SK-N-SH treated with all-trans-retinoic acid at 6 μM for 48 hours (cell line): ENCODE measurements around the gene POU2AF3.
A peak's percentile ranks its signal among the peaks of the same experiment; 100 is the strongest.

Source experiments
- ATAC-seq: fragments of 200-7000 bp; cut with Tn5 transposase; 3 replicates; pipeline ENCODE4 v1.9.1; 2020; ENCODE audit warnings: mild to moderate bottlenecking, moderate library complexity
- ARNTL ChIP-seq: fragments of 450-650 bp; formaldehyde crosslinking; IDR thresholded peaks from 2 replicates; pipeline ENCODE4 v1.5.0; 2020; ENCODE audit warnings: low read depth, mild to moderate bottlenecking, moderate library complexity, borderline replicate concordance
- CSDC2 ChIP-seq: fragments of 250-450 bp; sonication (Bioruptor Pico); IDR thresholded peaks from 2 replicates; pipeline ENCODE4 v1.5.0; 2020; ENCODE audit warnings: mild to moderate bottlenecking, moderate library complexity
- ESRRG ChIP-seq: fragments of 250-450 bp; sonication (Bioruptor Pico); IDR thresholded peaks from 2 replicates; pipeline ENCODE4 v1.6.1; 2021; ENCODE audit warnings: mild to moderate bottlenecking
- GLIS3 ChIP-seq: fragments of 250-450 bp; sonication (Bioruptor Pico); IDR thresholded peaks from 2 replicates; pipeline ENCODE4 v1.5.0; 2020; ENCODE audit warnings: mild to moderate bottlenecking, moderate library complexity
- ISL1 ChIP-seq: fragments of 250-450 bp; sonication (Bioruptor Pico); IDR thresholded peaks from 2 replicates; pipeline ENCODE4 v2.1.2; 2022; ENCODE audit warnings: mild to moderate bottlenecking, moderate library complexity
- PPARA ChIP-seq: fragments of 250-450 bp; sonication (Bioruptor Pico); IDR thresholded peaks from 2 replicates; pipeline ENCODE4 v1.5.0; 2020; ENCODE audit warnings: mild to moderate bottlenecking, borderline replicate concordance
- SNAI2 ChIP-seq: fragments of 250-450 bp; sonication (Bioruptor Pico); IDR thresholded peaks from 2 replicates; pipeline ENCODE4 v1.5.0; 2020; ENCODE audit warnings: mild to moderate bottlenecking, moderate library complexity
- TCF4 ChIP-seq: fragments of 250-450 bp; sonication (Bioruptor Pico); IDR thresholded peaks from 2 replicates; pipeline ENCODE4 v1.8.0; 2021; ENCODE audit warnings: mild to moderate bottlenecking, moderate library complexity, borderline replicate concordance
- TOX ChIP-seq: fragments of 250-450 bp; sonication (Bioruptor Pico); IDR thresholded peaks from 2 replicates; pipeline ENCODE4 v1.8.0; 2021; ENCODE audit warnings: mild to moderate bottlenecking, moderate library complexity, borderline replicate concordance
- ZFP3 ChIP-seq: fragments of 250-450 bp; sonication (Bioruptor Pico); IDR thresholded peaks from 2 replicates; pipeline ENCODE4 v1.5.0; 2020; ENCODE audit warnings: mild to moderate bottlenecking, moderate library complexity
- ZFP30 ChIP-seq: fragments of 450-650 bp; formaldehyde crosslinking; IDR thresholded peaks from 2 replicates; pipeline ENCODE4 v1.5.0; 2022; ENCODE audit warnings: mild to moderate bottlenecking, moderate library complexity
- ZNF565 ChIP-seq: fragments of 450-650 bp; formaldehyde crosslinking; conservative IDR thresholded peaks from 2 replicates; pipeline ENCODE4 v1.5.0; 2020; ENCODE audit warnings: low read depth, mild to moderate bottlenecking, moderate library complexity
- ZNF8 ChIP-seq: fragments of 450-650 bp; formaldehyde crosslinking; IDR thresholded peaks from 2 replicates; pipeline ENCODE4 v1.5.0; 2020; ENCODE audit warnings: mild to moderate bottlenecking, moderate library complexity
- TF ChIP-seq, protein P1 (sequence below): fragments of 250-450 bp; sonication (Bioruptor Pico); IDR thresholded peaks from 2 replicates; pipeline ENCODE4 v1.5.1; 2020; ENCODE audit warnings: low read depth, mild to moderate bottlenecking, moderate library complexity
- TF ChIP-seq, protein P2 (sequence below): fragments of 250-450 bp; sonication (Bioruptor Pico); IDR thresholded peaks from 2 replicates; pipeline ENCODE4 v1.8.0; 2020; ENCODE audit warnings: mild to moderate bottlenecking, moderate library complexity, borderline replicate concordance
- TF ChIP-seq, protein P3 (sequence below): fragments of 250-450 bp; sonication (Bioruptor Pico); IDR thresholded peaks from 2 replicates; pipeline ENCODE4 v1.5.1; 2021; ENCODE audit warnings: mild to moderate bottlenecking, moderate library complexity
- TF ChIP-seq, protein P4 (sequence below): fragments of 250-450 bp; sonication (Bioruptor Pico); IDR thresholded peaks from 2 replicates; pipeline ENCODE4 v1.5.0; 2020; ENCODE audit warnings: mild to moderate bottlenecking, moderate library complexity
- TF ChIP-seq, protein P5 (sequence below): fragments of 250-450 bp; sonication (Bioruptor Pico); IDR thresholded peaks from 2 replicates; pipeline ENCODE4 v1.8.0; 2021; ENCODE audit warnings: low read depth, mild to moderate bottlenecking, moderate library complexity, borderline replicate concordance

POU2AF3 gene

DNA sequence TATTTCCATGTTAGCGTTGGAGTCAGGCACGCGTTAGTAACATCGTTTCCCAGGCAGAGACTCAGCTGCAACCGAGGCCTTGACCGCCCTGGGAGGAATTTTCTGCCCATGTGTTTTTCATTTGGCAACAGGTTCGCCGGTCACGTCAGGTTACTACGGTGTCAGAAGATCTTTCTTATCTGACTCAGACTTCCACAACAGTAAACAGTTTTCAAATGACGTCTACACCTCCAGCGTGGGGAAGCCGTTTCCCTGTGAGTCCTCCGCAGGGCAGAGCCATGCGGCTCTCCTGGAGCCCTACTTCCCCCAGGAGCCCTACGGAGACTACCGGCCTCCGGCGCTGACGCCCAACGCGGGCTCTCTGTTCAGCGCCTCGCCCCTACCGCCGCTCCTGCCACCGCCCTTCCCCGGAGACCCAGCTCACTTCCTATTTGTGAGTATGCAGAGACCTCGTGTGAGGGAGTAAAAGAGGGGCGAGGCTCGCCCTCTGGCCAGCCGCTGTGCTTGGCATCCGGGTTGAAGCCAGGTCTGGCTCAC, 14.3 kb upstream of the POU2AF3 start:
- peak; percentile 7; the same call in 2 of the 3 replicates for ATAC-seq
- TF ChIP-seq, protein P1, sequence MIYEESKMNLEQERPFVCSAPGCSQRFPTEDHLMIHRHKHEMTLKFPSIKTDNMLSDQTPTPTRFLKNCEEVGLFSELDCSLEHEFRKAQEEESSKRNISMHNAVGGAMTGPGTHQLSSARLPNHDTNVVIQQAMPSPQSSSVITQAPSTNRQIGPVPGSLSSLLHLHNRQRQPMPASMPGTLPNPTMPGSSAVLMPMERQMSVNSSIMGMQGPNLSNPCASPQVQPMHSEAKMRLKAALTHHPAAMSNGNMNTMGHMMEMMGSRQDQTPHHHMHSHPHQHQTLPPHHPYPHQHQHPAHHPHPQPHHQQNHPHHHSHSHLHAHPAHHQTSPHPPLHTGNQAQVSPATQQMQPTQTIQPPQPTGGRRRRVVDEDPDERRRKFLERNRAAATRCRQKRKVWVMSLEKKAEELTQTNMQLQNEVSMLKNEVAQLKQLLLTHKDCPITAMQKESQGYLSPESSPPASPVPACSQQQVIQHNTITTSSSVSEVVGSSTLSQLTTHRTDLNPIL: no peak
- TF ChIP-seq GLIS3 (CRISPR knock-in tag): peak; percentile 9; the same call in 1 of the 2 replicates

DNA sequence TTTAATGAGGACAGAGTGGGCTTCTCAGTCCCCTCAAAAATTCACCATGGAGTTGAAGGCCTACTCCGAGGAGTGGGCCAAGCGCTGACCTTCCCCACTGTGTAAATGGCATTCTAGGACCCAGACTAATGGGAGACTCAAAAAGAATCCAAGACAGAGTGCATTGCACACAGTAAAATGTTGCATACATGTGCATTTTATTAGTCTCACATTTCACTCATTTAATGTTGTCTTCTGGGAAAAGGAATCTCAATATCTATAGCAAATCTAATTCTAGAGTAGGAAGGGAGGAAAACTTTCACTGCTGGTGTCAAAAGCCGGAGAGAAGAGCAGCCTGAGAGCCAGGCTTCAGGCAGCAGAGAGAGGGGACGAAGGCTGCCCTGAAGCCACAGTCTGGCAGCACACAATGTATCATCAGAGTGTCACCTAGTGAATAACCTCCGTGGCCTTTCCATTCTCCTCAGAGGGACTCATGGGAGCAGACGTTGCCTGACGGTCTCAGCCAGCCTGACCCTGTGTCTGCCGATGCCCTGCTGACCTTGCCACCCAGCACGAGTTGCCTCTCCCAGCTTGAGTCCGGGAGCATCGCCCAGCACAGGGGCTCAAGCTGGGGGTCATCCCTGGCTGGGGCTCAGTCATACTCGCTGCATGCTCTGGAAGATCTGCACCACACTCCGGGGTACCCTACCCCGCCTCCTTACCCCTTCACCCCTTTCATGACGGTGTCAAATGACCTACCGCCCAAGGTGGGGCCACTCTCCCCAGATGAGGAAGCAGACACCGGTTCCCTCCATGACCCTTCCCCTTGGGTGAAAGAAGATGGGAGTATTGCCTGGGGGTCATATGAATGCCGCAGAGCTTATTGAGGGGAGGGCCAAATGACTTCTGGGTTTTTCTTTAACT, 12.9 kb upstream of the POU2AF3 start:
- TF ChIP-seq TOX (no peak), ZNF565 (CRISPR knock-in tag) (no peak), ZFP3 (CRISPR knock-in tag) (no peak), GLIS3 (CRISPR knock-in tag) (0 out of 2 replicates have a peak, but pooled peaks have one; percentile 75), CSDC2 (CRISPR knock-in tag) (no peak), ESRRG (CRISPR knock-in tag) (no peak), PPARA (CRISPR knock-in tag) (no peak), ARNTL (CRISPR knock-in tag) (no peak), TCF4 (CRISPR knock-in tag) (peak; percentile 40; the same call in 1 of the 2 replicates), ZFP30 (CRISPR knock-in tag) (no peak), SNAI2 (CRISPR knock-in tag) (no peak), ZNF8 (CRISPR knock-in tag) (no peak), ISL1 (no peak)
- TF ChIP-seq, protein P2, sequence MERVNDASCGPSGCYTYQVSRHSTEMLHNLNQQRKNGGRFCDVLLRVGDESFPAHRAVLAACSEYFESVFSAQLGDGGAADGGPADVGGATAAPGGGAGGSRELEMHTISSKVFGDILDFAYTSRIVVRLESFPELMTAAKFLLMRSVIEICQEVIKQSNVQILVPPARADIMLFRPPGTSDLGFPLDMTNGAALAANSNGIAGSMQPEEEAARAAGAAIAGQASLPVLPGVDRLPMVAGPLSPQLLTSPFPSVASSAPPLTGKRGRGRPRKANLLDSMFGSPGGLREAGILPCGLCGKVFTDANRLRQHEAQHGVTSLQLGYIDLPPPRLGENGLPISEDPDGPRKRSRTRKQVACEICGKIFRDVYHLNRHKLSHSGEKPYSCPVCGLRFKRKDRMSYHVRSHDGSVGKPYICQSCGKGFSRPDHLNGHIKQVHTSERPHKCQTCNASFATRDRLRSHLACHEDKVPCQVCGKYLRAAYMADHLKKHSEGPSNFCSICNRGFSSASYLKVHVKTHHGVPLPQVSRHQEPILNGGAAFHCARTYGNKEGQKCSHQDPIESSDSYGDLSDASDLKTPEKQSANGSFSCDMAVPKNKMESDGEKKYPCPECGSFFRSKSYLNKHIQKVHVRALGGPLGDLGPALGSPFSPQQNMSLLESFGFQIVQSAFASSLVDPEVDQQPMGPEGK (CRISPR knock-in tag): no peak
- TF ChIP-seq, protein P1: no peak
- TF ChIP-seq, protein P3, sequence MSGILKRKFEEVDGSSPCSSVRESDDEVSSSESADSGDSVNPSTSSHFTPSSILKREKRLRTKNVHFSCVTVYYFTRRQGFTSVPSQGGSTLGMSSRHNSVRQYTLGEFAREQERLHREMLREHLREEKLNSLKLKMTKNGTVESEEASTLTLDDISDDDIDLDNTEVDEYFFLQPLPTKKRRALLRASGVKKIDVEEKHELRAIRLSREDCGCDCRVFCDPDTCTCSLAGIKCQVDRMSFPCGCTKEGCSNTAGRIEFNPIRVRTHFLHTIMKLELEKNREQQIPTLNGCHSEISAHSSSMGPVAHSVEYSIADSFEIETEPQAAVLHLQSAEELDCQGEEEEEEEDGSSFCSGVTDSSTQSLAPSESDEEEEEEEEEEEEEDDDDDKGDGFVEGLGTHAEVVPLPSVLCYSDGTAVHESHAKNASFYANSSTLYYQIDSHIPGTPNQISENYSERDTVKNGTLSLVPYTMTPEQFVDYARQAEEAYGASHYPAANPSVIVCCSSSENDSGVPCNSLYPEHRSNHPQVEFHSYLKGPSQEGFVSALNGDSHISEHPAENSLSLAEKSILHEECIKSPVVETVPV (CRISPR knock-in tag): 0 out of 2 replicates have a peak, but pooled peaks have one; percentile 61
- TF ChIP-seq, protein P4, sequence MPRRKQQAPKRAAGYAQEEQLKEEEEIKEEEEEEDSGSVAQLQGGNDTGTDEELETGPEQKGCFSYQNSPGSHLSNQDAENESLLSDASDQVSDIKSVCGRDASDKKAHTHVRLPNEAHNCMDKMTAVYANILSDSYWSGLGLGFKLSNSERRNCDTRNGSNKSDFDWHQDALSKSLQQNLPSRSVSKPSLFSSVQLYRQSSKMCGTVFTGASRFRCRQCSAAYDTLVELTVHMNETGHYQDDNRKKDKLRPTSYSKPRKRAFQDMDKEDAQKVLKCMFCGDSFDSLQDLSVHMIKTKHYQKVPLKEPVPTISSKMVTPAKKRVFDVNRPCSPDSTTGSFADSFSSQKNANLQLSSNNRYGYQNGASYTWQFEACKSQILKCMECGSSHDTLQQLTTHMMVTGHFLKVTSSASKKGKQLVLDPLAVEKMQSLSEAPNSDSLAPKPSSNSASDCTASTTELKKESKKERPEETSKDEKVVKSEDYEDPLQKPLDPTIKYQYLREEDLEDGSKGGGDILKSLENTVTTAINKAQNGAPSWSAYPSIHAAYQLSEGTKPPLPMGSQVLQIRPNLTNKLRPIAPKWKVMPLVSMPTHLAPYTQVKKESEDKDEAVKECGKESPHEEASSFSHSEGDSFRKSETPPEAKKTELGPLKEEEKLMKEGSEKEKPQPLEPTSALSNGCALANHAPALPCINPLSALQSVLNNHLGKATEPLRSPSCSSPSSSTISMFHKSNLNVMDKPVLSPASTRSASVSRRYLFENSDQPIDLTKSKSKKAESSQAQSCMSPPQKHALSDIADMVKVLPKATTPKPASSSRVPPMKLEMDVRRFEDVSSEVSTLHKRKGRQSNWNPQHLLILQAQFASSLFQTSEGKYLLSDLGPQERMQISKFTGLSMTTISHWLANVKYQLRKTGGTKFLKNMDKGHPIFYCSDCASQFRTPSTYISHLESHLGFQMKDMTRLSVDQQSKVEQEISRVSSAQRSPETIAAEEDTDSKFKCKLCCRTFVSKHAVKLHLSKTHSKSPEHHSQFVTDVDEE (CRISPR knock-in tag): no peak
- TF ChIP-seq, protein P5, sequence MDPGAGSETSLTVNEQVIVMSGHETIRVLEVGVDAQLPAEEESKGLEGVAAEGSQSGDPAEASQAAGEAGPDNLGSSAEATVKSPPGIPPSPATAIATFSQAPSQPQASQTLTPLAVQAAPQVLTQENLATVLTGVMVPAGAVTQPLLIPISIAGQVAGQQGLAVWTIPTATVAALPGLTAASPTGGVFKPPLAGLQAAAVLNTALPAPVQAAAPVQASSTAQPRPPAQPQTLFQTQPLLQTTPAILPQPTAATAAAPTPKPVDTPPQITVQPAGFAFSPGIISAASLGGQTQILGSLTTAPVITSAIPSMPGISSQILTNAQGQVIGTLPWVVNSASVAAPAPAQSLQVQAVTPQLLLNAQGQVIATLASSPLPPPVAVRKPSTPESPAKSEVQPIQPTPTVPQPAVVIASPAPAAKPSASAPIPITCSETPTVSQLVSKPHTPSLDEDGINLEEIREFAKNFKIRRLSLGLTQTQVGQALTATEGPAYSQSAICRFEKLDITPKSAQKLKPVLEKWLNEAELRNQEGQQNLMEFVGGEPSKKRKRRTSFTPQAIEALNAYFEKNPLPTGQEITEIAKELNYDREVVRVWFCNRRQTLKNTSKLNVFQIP: no peak
- TF ChIP-seq, all 23 proteins: peak for 3
- peak; percentile 80 for ATAC-seq
